Measurements from ENCODE around the gene SCFD2.

The SCFD2 gene

GRCh38 chr4:52979821-52980590, 385.9 kb downstream of the SCFD2 start:
- DNase-seq = no peak

- no peak for DNase-seq
Measured at GRCh38 chr4:52979020-52979419, 386.8 kb downstream of the SCFD2 start.

GRCh38 chr4:52977252-52977651, 388.6 kb downstream of the SCFD2 start:
- no peak for DNase-seq

GRCh38 chr4:52976523-52977230, 389.2 kb downstream of the SCFD2 start:
- DNase-seq = peak; percentile 16

GRCh38 chr4:52968691-52969090, 397.2 kb downstream of the SCFD2 start:
- DNase-seq = no peak

- no peak for DNase-seq
Measured at GRCh38 chr4:52968241-52968640, 397.6 kb downstream of the SCFD2 start.

GRCh38 chr4:52966781-52967180, 399.1 kb downstream of the SCFD2 start:
- no peak for DNase-seq

GRCh38 chr4:52966172-52966571, 399.7 kb downstream of the SCFD2 start:
- no peak for DNase-seq

- no peak for DNase-seq
Measured at GRCh38 chr4:52964561-52965101, 401.2 kb downstream of the SCFD2 start.

- no peak for DNase-seq
Measured at GRCh38 chr4:52964011-52964410, 401.9 kb downstream of the SCFD2 start.

GRCh38 chr4:52962721-52963120, 403.1 kb downstream of the SCFD2 start:
- no peak for DNase-seq

- DNase-seq = no peak
Measured at GRCh38 chr4:52961666-52962412, 404.0 kb downstream of the SCFD2 start.

GRCh38 chr4:52959541-52959940, 406.3 kb downstream of the SCFD2 start:
- no peak for DNase-seq

GRCh38 chr4:52957835-52958631, 407.8 kb downstream of the SCFD2 start:
- no peak for DNase-seq

- DNase-seq = no peak
Measured at GRCh38 chr4:52957220-52957686, 408.6 kb downstream of the SCFD2 start.

GRCh38 chr4:52956691-52957090, 409.2 kb downstream of the SCFD2 start:
- no peak for DNase-seq

GRCh38 chr4:52954560-52955170, 411.2 kb downstream of the SCFD2 start:
- DNase-seq = no peak

- DNase-seq = no peak
Measured at GRCh38 chr4:52952540-52952939, 413.3 kb downstream of the SCFD2 start.

GRCh38 chr4:52951016-52951415, 414.8 kb downstream of the SCFD2 start:
- DNase-seq = no peak

GRCh38 chr4:52950226-52950625, 415.6 kb downstream of the SCFD2 start:
- DNase-seq = no peak

- no peak for DNase-seq
Measured at GRCh38 chr4:52949336-52949735, 416.5 kb downstream of the SCFD2 start.

- DNase-seq = no peak
Measured at GRCh38 chr4:52948057-52948423, 417.8 kb downstream of the SCFD2 start.

Data from stimulated activated CD4-positive, alpha-beta T cell treated with anti-CD3 and anti-CD28 coated beads, Interleukin-1b, Interleukin-23, amount 100 ng/mL, for 48 hours (primary cell).